K562 (cell line): ENCODE data around the gene PRMT2. TPM values are rescaled to one million over a fixed set of nuclear protein-coding genes. Genes with fewer than 3 reads are reported as not detected.

Source experiments
- ATAC-seq: fragments of 200-7000 bp; cut with Tn5 transposase; 3 replicates; pipeline ENCODE4 v1.9.1; 2020; ENCODE audit warnings: moderate library complexity
- BruUV-seq: library from RNA; stranded (reverse); fragments of 400-500 nt; replicated peaks from 2 replicates; lab custom pipeline; 2021; lab: Mats Ljungman, UMichigan
- CTCF ChIA-PET: fragments of 300-600 bp; formaldehyde crosslinking; extraction: SDS; loops from one replicate; lab custom pipeline; 2021; ENCODE audit warnings: low intra/inter-chr PET ratio; lab: Yijun Ruan, JAX
- POLR2A ChIA-PET: fragments of 300-600, 350-650 bp; sonication (Branson Sonifier 250); formaldehyde crosslinking; extraction: SDS; loops from one replicate; lab custom pipeline; 2021; ENCODE audit warnings: antibody characterized with exemption, inconsistent platforms; lab: Yijun Ruan, JAX
- DNase-seq, 4 experiments: peaks; one replicate each; pipeline versions ENCODE4 v3.0.0 to v3.0.0-alpha.2; 2011 to 2018; ENCODE audit warnings: low spot score in 3 of 4, mixed read lengths in 3 of 4; ENCODE audit errors: extremely low read depth in 1 of 4
- FAIRE-seq: peaks from 2 replicates; lab custom pipeline; 2011; peaks lifted over from hg19 to GRCh38; lab: Jason Lieb, UNC
- H2AFZ ChIP-seq: 2 replicates; pipeline ENCODE4 v1.6.0; 2011; ENCODE audit warnings: low read depth, low read length, control low read depth, inconsistent platforms
- H3K27ac ChIP-seq: fragments of 200-600 bp; 3 replicates; pipeline ENCODE4 v1.8.0; 2011; ENCODE audit warnings: low read depth, mild to moderate bottlenecking, control low read depth, inconsistent platforms, low read length, moderate library complexity, mixed read lengths; ENCODE audit errors: extremely low read depth
- H3K27me3 ChIP-seq, 2 experiments: fragments of 300-600 bp in 1 of 2; 2 replicates in 1 of 2; 3 replicates in 1 of 2; pipeline versions ENCODE4 v1.6.0 to v1.8.0; 2011; ENCODE audit warnings: inconsistent platforms in 2 of 2, low read length in 2 of 2, mild to moderate bottlenecking in 1 of 2, mixed read lengths in 1 of 2, moderate library complexity in 1 of 2; ENCODE audit not compliant: control insufficient read depth in 2 of 2, insufficient read depth in 2 of 2
- H3K36me3 ChIP-seq: fragments of 300-600 bp; 3 replicates; pipeline ENCODE4 v1.8.0; 2011; ENCODE audit warnings: mild to moderate bottlenecking, low read length, inconsistent platforms; ENCODE audit not compliant: control insufficient read depth, insufficient read depth
- H3K4me1 ChIP-seq, 2 experiments: fragments of 200-600 bp in 1 of 2; replicated peaks in 1 of 2; 2 replicates in 1 of 2; 3 replicates in 1 of 2; pipeline versions ENCODE4 v1.5.1 to v1.8.0; 2011; ENCODE audit warnings: inconsistent platforms in 2 of 2, low read length in 2 of 2, mild to moderate bottlenecking in 1 of 2, mixed read lengths in 1 of 2, moderate library complexity in 1 of 2; ENCODE audit not compliant: control insufficient read depth in 2 of 2, insufficient read depth in 2 of 2
- H3K4me2 ChIP-seq: 2 replicates; pipeline ENCODE4 v1.6.1; 2011; ENCODE audit warnings: low read length, control low read depth, inconsistent platforms, mixed read lengths; ENCODE audit not compliant: insufficient read depth
- H3K4me3 ChIP-seq: fragments of 200-600 bp; sonication (generic), shearing (Covaris generic); 2 replicates; pipeline ENCODE4 v1.5.1; 2016; ENCODE audit warnings: control low read depth, inconsistent platforms
- H3K79me2 ChIP-seq: fragments of 200-600 bp; 3 replicates; pipeline ENCODE4 v1.8.0; 2011; ENCODE audit warnings: low read length, inconsistent platforms; ENCODE audit not compliant: control insufficient read depth, insufficient read depth
- H3K9ac ChIP-seq, 2 experiments: 2 replicates each; pipeline versions ENCODE4 v1.6.0 to v1.6.1; 2011; ENCODE audit warnings: low read depth in 2 of 2, low read length in 2 of 2, control low read depth in 1 of 2, inconsistent platforms in 1 of 2, mild to moderate bottlenecking in 1 of 2, mixed read lengths in 1 of 2; ENCODE audit not compliant: insufficient read depth in 1 of 2
- H3K9me1 ChIP-seq: one replicate; pipeline ENCODE4 v1.6.0; 2011; ENCODE audit warnings: inconsistent platforms, mild to moderate bottlenecking, low read length, moderate library complexity; ENCODE audit not compliant: control insufficient read depth, insufficient read depth
- H3K9me3 ChIP-seq: replicated peaks from 2 replicates; pipeline ENCODE4 v1.5.1; 2011; ENCODE audit warnings: low read depth, low read length, inconsistent platforms; ENCODE audit not compliant: control insufficient read depth, insufficient read depth
- H4K20me1 ChIP-seq: replicated peaks from 2 replicates; pipeline ENCODE4 v1.6.1; 2011; ENCODE audit warnings: low read length, inconsistent platforms, mixed read lengths; ENCODE audit not compliant: control insufficient read depth, insufficient read depth
- CHD2 ChIP-seq: IDR thresholded peaks from 2 replicates; pipeline ENCODE4 v1.6.1; 2011; ENCODE audit warnings: low read depth, low read length
- GABPA ChIP-seq: fragments of 200-800 bp; sonication (Bioruptor generic); conservative IDR thresholded peaks from 2 replicates; pipeline ENCODE4 v1.6.1; 2016; ENCODE audit warnings: low read depth, missing genetic modification characterization, missing compliant biosample characterization
- HNRNPK ChIP-seq: fragments of 200-400 bp; formaldehyde crosslinking; IDR thresholded peaks from one replicate; pipeline ENCODE4 v1.6.1; 2018; ENCODE audit warnings: mild to moderate bottlenecking, low read depth, low read length; ENCODE audit not compliant: poor library complexity, severe bottlenecking
- JUNB ChIP-seq: fragments of 450-650 bp; formaldehyde crosslinking; conservative IDR thresholded peaks from 2 replicates; pipeline ENCODE4 v1.4.0; 2020; ENCODE audit warnings: mild to moderate bottlenecking
- MBD1 ChIP-seq: fragments of 250-450 bp; sonication (Bioruptor Pico); IDR thresholded peaks from 2 replicates; pipeline ENCODE4 v1.8.0; 2022; ENCODE audit warnings: inconsistent platforms
- NR4A1 ChIP-seq, 2 experiments: fragments of 250-450 bp in 1 of 2; fragments of 450-650 bp in 1 of 2; sonication (Bioruptor Pico) in 1 of 2; IDR thresholded peaks; 2 replicates each; pipeline versions ENCODE4 v1.4.0 to v1.6.1; 2016 to 2020; ENCODE audit warnings: mild to moderate bottlenecking in 2 of 2, missing compliant biosample characterization in 1 of 2, missing genetic modification characterization in 1 of 2, moderate library complexity in 1 of 2
- RB1 ChIP-seq: fragments of 450-650 bp; IDR thresholded peaks from 2 replicates; pipeline ENCODE4 v1.6.1; 2017; ENCODE audit warnings: low read depth, mild to moderate bottlenecking
- THAP7 ChIP-seq: fragments of 250-450 bp; sonication (Bioruptor Pico); IDR thresholded peaks from 2 replicates; pipeline ENCODE4 v1.5.0; 2021
- XRCC3 ChIP-seq: fragments of 450-650 bp; IDR thresholded peaks from 2 replicates; pipeline ENCODE4 v1.6.1; 2017; ENCODE audit warnings: mild to moderate bottlenecking, moderate library complexity
- ZNF224 ChIP-seq: sonication (generic); formaldehyde crosslinking; IDR thresholded peaks from 2 replicates; pipeline ENCODE4 v1.8.0; 2022; ENCODE audit warnings: mild to moderate bottlenecking, missing genetic modification reagents
- WGBS: fragments of 100-300 bp; shearing (Covaris generic); methylation state at CpG from one replicate; pipeline ENCODE4 v1.1.6; 2016; ENCODE audit warnings: low coverage, mixed read lengths; ENCODE audit not compliant: insufficient coverage; ENCODE audit errors: missing lambda C conversion rate; 5-methylcytosine and 5-hydroxymethylcytosine counted together
- in situ Hi-C: fragments of 300-500 bp; cut with MboI; formaldehyde crosslinking; loops from 4 replicates; pipeline ENCODE4 v1.15.0; 2018; ENCODE audit warnings: inconsistent platforms, mixed read lengths
- intact Hi-C: fragments of 100-400 bp; cut with micrococcal nuclease; formaldehyde crosslinking; loops from 2 replicates; pipeline ENCODE4 v1.14.2; 2022
- polyA plus RNA-seq, 8 experiments: library from polyadenylated mRNA; depleted of rRNA in 4 of 8; stranded (reverse) in 5 of 8; unstranded in 3 of 8; fragments of >200 nt; fragmentation: Nextera tagmentation in 2 of 8; fragmentation: Illumina TruSeq in 1 of 8; extraction: Ambion mirVana in 2 of 8; extraction: Trizol in 1 of 8; gene quantifications; 2 replicates each; pipeline versions ENCODE4 v1.2.1 to v1.2.3, GENCODE V29; 2011 to 2014; ENCODE audit warnings: inconsistent platforms in 1 of 8, missing spikeins in 1 of 8
- total RNA-seq, 7 experiments: library from RNA; depleted of rRNA in 6 of 7; stranded (reverse); fragments of >200 nt in 6 of 7; fragmentation: Illumina TruSeq in 2 of 7; extraction: Trizol in 2 of 7; gene quantifications; 2 replicates each; pipeline versions ENCODE4 v1.2.1 to v1.2.3, GENCODE V29; 2011 to 2021; ENCODE audit warnings: low replicate concordance in 1 of 7

Gene PRMT2
- total and polyA plus RNA-seq, 9 of the 15 experiments (the other 6 are each of a cell fraction or from before 2014, with no cell fraction given): 37.2 to 85.7 (median 59.3) TPM

- TF ChIP-seq GABPA (no peak), THAP7 (CRISPR knock-in tag) (no peak), RB1 (no peak), MBD1 (no peak)
These were observed 19.4 kb upstream of the PRMT2 start (continued) for GRCh38 chr21:46616050-46616449.

GRCh38 chr21:46616656-46617055, 18.8 kb upstream of the PRMT2 start:
- Histone ChIP-seq H3K9me1 (no peaks in the 10 kb centered on the region), H3K9me3 (no peaks in the 10 kb centered on the region; the same call in 1 of the 2 replicates), H3K4me1 (no peaks in the 10 kb centered on the region), H3K4me3 (no peak overlapping the region), H3K27me3 (peaks cover 15 to 21% of the 10 kb centered on the region in 2 experiments), H4K20me1 (no peaks in the 10 kb centered on the region), H3K9ac (no peak overlapping the region), H3K36me3 (no peaks in the 10 kb centered on the region), H3K27ac (no peak overlapping the region), H2AFZ (no peak overlapping the region), H3K79me2 (no peaks in the 10 kb centered on the region), H3K4me2 (no peak overlapping the region)
- in situ Hi-C loops (no loop called here), intact Hi-C loops (no loop called here)
- DNase-seq (no peak), ATAC-seq (no peak), FAIRE-seq (no peak)
- BruUV-seq: no TSS peak
- no peak for TF ChIP-seq JUNB
- TF ChIP-seq ZNF224 (CRISPR knock-in tag): no peak
- TF ChIP-seq XRCC3: no peak
- TF ChIP-seq NR4A1 (CRISPR knock-in tag; IDR thresholded peaks at IDR 0.05): no peak
- TF ChIP-seq NR4A1 (tag; IDR thresholded peaks at IDR 0.05): no peak
- no peak for TF ChIP-seq HNRNPK
- TF ChIP-seq CHD2: no peak
- ChIA-PET POLR2A (interaction anchor here (0.6 kb wide), 1 partner anchor 248 kb away, joined by 3 read pairs; no protein-coding TSS in a partner anchor), CTCF (no interaction called here)
- WGBS: 5% methylated on average over 1 of the region's 1 CpG
